Measurements from ENCODE around the gene IPCEF1. TPM values are rescaled to one million over a fixed set of nuclear protein-coding genes. Genes with fewer than 3 reads are reported as not detected.

The IPCEF1 gene
- total RNA-seq, 2 experiments from 2014 or later = 26.2 to 27.3 TPM

DNA sequence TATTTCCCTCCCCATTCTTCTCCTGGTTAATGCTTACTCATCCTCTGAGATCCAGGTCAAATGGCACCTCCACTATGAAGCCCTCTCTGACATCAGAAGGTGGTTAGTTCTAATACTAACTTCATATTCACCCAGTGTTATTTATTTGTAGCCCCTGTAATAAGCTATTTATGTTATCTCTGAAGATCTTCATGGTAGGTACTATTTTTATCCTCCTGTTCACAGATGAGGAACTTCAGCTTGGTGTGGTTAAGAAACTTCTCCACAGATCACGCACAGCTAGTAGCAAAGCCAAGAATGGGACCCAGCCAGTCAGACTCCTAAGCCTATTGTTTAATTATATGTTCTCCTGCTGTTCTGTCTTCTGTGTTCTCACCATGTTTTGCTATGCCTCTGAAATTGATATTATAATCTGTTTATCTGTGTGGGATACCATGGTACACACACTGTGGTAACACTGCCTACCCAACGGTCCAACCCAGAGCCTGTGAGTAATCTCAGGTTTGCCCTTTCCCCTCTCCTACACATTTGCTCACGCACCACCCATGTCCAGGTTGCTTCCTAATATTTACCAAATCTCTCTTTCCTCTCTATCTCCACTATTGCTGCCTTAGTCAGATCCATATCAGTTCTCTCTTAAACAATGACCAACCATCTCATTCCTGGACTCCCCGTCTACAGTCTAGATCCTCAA is 98.4 kb downstream of the IPCEF1 start:
- CTCF ChIA-PET = interaction anchor here (1.0 to 1.9 kb wide), 2 partner anchors 21 to 104 kb away, joined by 4 to 5 read pairs; no protein-coding TSS in a partner anchor
- Mint-ChIP-seq H3K27me3 (no peaks in the 10 kb centered on the region), H3K36me3 (ENCODE audit: low read depth) (peaks cover 18% of the 10 kb centered on the region)

DNA sequence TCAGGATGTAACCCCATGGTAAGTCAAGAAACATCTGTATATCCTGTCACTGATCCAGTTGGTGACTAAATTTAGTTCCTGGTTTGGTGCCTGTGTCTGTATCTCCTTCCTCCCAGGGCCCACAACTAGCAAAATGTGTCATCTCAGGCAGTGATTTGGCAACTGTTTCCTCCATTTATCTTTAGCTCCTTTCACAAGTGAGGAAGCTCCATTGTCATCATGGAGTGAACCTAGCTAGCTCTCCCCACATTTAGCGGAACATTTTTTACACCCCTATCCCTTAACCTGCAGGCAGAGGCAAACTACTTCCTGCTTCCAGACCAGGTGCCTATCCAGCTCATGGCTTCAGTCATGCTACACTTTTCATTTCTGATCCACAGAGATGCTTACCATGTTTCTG is 99.5 kb downstream of the IPCEF1 start:
- Mint-ChIP-seq H3K4me3 (no peak overlapping the region), H3K27ac (no peak overlapping the region), H3K36me3 (ENCODE audit: low read depth) (peaks cover 19% of the 10 kb centered on the region), H3K27me3 (no peaks in the 10 kb centered on the region), H3K4me1 (peaks cover 25% of the 10 kb centered on the region), H3K9me3 (peaks cover 24% of the 10 kb centered on the region)
- DNase-seq = no peak
- CTCF ChIA-PET = interaction anchor here (1.3 kb wide), 1 partner anchor 9 kb away, joined by 4 read pairs; no protein-coding TSS in a partner anchor
- POLR2A ChIA-PET = no interaction called here

More for the DNA sequence above, 98.4 kb downstream of the IPCEF1 start:
- no peak for DNase-seq
- H3K9me3 Mint-ChIP-seq = peaks cover 19% of the 10 kb centered on the region
- POLR2A ChIA-PET = no interaction called here
- H3K27ac Mint-ChIP-seq = no peak overlapping the region
- peaks cover 17% of the 10 kb centered on the region for H3K4me1 Mint-ChIP-seq
- H3K4me3 Mint-ChIP-seq = no peak overlapping the region

DNA sequence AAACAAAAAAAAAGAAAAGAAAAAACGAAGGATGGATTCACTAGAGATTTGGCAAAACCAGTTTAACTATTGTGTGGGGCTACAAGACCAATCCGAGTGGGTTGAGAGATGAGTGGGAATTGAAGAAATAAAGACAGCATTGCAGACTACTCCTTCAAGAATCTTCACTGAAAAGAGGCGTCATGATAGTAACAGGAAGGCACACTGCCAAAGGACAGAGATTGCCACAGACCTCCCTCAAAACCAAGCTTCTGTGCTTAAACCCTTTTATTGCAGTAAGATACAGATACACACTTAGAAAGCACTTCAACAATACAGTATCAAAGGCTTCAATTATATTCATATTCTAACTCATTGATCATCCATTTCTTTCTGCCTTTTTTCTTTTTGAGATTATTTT is 103.9 kb downstream of the IPCEF1 start:
- Mint-ChIP-seq H3K4me1 (peaks cover 57% of the 10 kb centered on the region), H3K9me3 (peaks cover 22% of the 10 kb centered on the region), H3K4me3 (no peak overlapping the region), H3K27ac (peak overlapping the region; percentile 76), H3K36me3 (ENCODE audit: low read depth) (peaks cover 24% of the 10 kb centered on the region), H3K27me3 (no peaks in the 10 kb centered on the region)
- POLR2A ChIA-PET = no interaction called here
- DNase-seq = no peak
- CTCF ChIA-PET = no interaction called here

DNA sequence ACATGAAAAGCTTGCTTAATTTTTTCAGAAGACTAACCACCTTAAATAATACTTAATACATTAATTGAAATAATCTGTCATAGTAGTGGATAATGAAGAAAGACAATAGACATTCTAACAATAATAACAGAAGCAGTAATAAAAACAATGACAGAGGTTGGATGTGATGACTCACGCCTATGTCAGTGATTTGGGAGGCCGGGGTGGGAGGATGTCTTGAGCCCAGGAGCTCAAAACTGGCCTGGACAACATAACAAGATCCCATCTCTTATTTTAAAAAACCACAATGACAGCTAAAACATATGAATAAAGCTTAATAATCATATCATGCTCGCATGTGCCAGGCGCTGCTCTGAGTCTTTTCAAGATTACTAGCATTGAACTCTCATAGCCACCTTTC is 105.5 kb downstream of the IPCEF1 start:
- peaks cover 26% of the 10 kb centered on the region for H3K36me3 Mint-ChIP-seq (ENCODE audit: low read depth)
- DNase-seq = no peak
- H3K27ac Mint-ChIP-seq = peak overlapping the region; percentile 96
- no peak overlapping the region for H3K4me3 Mint-ChIP-seq
- H3K9me3 Mint-ChIP-seq = peaks cover 19% of the 10 kb centered on the region
- no peaks in the 10 kb centered on the region for H3K27me3 Mint-ChIP-seq
- ChIA-PET CTCF (interaction anchor here (1.4 to 1.6 kb wide), 2 partner anchors 9 to 14 kb away, joined by 3 to 4 read pairs; no protein-coding TSS in a partner anchor), POLR2A (no interaction called here)
- peaks cover 60% of the 10 kb centered on the region for H3K4me1 Mint-ChIP-seq

DNA sequence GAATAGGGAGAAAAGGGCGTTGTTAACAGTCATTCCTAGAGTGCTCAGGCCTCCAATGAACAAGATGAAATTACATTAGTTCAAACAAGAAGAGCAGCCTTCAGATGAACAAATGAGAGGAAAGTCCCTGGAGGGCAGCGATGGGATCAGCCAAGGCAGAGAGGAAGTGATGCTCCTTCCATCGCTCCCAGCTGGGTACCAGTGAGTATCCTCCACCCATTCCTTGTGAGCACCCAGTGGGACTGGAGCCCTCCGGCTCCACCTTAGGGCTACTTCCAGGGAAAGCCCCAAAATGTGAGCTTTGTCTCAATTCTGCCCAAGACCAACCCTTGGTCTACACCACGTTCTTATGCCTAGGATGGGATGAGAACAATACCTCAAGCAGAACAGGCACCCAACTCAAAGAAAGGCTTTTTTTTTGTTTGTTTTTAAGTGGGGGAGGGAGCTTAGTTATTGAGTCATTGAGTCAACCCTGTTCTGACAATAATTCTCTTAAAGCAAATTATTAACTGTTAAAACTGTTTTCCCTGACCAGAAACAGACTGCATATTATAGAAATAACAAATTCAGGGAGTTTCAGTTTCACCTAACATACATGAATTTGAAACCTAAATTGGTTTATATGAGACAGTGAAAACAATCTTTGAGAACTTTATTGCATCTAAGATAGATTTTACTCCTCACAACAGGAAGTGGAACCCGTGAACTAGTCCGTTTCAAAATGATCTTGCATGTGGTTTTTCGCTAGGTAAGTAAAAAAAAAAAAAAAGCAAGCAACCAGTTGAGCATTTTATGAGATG is 106.9 kb downstream of the IPCEF1 start:
- H3K4me1 Mint-ChIP-seq = peaks cover 73% of the 10 kb centered on the region
- peak overlapping the region; percentile 96 for H3K27ac Mint-ChIP-seq
- peaks cover 9% of the 10 kb centered on the region for H3K9me3 Mint-ChIP-seq
- peaks cover 30% of the 10 kb centered on the region for H3K36me3 Mint-ChIP-seq (ENCODE audit: low read depth)
- peak; percentile 61 for DNase-seq
- H3K27me3 Mint-ChIP-seq = no peaks in the 10 kb centered on the region
- ChIA-PET CTCF (interaction anchor here (0.6 kb wide), 1 partner anchor 1331 kb away, joined by 3 read pairs; no protein-coding TSS in a partner anchor), POLR2A (interaction anchor here (0.6 kb wide), 1 partner anchor 64 kb away, joined by 13 read pairs; no protein-coding TSS in a partner anchor)
- peak overlapping the region; percentile 60 for H3K4me3 Mint-ChIP-seq

DNA sequence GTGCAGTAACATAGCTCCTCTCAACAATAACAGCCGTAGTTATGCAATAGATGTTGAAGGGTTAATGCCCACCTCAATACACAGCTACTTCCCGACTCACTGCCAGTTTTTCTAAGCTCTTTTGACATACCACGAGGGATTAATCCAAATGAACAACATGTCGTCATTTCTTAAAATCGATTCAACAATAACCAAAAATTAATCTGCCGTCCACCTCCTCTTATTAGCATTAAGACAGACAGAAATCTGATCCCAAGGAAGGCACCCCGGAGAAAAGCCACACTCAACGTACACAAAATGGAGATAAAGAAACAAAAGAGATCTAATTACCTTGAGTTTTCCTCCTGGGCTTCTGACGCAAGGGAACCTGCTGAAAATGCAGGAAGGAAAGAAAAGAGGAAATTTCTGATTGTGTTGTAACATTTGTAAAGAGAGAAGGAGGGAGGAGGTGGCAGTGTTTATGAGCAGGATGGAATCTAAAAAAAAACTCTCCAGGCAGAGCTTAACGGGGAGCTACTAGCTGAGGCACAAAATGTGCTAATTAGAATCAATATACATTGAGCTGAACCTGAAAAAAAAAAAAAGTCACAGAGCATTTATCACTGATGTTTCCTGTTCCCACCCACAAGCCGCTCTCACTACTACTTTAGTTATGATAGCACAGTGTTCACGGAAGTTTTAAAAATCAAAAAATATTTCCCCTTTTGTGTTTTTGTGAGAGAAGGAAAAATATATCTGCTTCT is 109.3 kb downstream of the IPCEF1 start:
- Mint-ChIP-seq H3K4me1 (peaks cover 90% of the 10 kb centered on the region), H3K4me3 (peak overlapping the region; percentile 89), H3K27me3 (no peaks in the 10 kb centered on the region), H3K9me3 (peaks cover 7% of the 10 kb centered on the region), H3K27ac (peak overlapping the region; percentile 92), H3K36me3 (ENCODE audit: low read depth) (peaks cover 48% of the 10 kb centered on the region)
- CTCF ChIA-PET = interaction anchor here (1.3 to 1.8 kb wide), 4 partner anchors 12 to 30 kb away, joined by 3 to 7 read pairs (median 4); no protein-coding TSS in a partner anchor
- POLR2A ChIA-PET = interaction anchor here (0.7 kb wide), 1 partner anchor 80 kb away, joined by 3 read pairs; no protein-coding TSS in a partner anchor
- DNase-seq = peak; percentile 50

DNA sequence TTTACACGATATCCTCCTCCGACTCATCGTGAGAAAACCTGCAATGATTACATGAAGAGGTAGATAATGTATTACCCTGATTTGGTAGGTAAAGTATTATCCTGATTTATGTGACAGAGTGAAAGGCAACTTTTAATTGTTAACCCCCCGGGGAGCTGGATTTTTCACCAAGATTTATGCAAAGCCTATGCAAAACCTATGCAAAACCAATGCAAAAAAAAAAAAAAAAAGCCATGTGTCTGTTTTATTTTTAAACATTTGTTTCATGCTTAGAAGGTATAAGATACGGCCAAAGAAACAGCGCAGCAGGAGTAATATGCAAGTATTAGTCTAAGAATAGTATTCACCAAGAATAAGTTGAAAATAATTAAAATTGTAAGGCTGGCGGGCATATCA is 109.9 kb downstream of the IPCEF1 start:
- H3K27ac Mint-ChIP-seq = peak overlapping the region; percentile 92
- peaks cover 7% of the 10 kb centered on the region for H3K9me3 Mint-ChIP-seq
- peak overlapping the region; percentile 89 for H3K4me3 Mint-ChIP-seq
- H3K36me3 Mint-ChIP-seq (ENCODE audit: low read depth) = peaks cover 48% of the 10 kb centered on the region
- peaks cover 88% of the 10 kb centered on the region for H3K4me1 Mint-ChIP-seq
- CTCF ChIA-PET = interaction anchor here (1.3 to 1.6 kb wide), 2 partner anchors 11 to 26 kb away, joined by 3 read pairs; no protein-coding TSS in a partner anchor
- no peak for DNase-seq
- no peaks in the 10 kb centered on the region for H3K27me3 Mint-ChIP-seq
- POLR2A ChIA-PET = no interaction called here

DNA sequence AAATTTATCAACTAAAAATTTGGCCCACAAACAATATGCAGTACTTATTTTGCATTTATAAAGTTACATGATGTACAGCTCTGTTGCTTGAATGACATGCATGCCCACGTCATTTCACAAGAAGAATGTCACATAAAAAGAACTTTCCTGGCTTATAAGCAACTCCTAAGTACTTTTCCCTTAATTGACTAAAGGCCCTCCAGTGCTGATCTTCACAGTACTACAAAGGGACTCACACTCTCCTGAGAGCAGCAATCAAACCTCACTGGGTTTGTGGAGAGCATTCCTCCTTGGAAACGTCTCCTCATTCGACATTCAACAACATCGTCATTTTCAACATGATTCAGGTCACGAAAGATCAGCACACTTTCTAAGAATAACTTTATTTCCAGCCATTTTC is 111.1 kb downstream of the IPCEF1 start:
- H3K4me1 Mint-ChIP-seq = peaks cover 87% of the 10 kb centered on the region
- peak overlapping the region; percentile 89 for H3K4me3 Mint-ChIP-seq
- H3K27me3 Mint-ChIP-seq = no peaks in the 10 kb centered on the region
- peaks cover 54% of the 10 kb centered on the region for H3K36me3 Mint-ChIP-seq (ENCODE audit: low read depth)
- ChIA-PET POLR2A (interaction anchor here (0.7 kb wide), 1 partner anchor 16 kb away, joined by 3 read pairs; no protein-coding TSS in a partner anchor), CTCF (interaction anchor here (0.8 kb wide), 1 partner anchor 26 kb away, joined by 4 read pairs; no protein-coding TSS in a partner anchor)
- peaks cover 10% of the 10 kb centered on the region for H3K9me3 Mint-ChIP-seq
- H3K27ac Mint-ChIP-seq = peak overlapping the region; percentile 92
- no peak for DNase-seq

DNA sequence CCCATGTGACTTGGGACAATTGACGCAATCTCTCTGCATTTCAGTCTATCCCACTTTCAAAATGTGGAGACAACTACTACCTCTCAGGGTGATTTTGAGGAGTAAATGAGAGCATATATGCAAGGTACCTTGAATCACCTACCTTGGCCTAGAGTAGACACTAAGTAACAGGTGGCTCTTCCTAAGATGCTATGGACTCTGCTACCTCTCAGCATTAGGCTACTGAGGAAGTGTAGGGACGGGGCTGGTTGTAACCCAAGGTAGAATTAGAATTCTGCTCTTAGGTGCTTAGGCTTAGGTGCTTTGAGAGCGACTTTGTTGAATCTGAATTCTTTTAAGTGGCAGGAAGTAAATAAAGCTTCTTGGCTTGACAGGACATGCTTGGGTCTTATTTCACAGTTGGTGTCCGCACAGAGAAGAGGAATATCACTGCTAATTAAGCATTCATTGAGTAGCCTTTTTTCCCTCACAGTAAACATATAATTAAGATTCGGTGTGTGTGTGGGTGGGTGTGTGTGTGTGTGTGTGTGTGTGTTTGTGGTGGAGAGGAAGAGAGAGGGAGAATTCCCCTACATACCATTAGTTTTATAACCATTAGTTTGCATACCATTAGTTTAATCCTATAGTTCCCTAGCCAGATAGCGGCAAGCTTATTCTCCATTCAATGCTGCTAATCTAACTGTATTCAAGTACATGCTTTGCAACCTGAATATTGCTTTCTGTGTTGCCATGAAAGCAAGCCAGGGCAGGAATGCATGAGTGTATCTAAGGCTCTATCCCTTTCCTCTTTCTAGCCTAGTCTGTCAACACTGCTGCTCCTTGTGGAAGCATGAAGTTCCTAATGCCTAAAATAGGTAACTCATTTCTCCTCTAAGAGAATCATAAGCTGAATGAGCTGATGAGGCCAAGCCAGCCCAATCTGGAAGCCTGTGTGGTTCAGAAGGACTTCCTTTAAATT is 112.5 kb downstream of the IPCEF1 start:
- no peak for DNase-seq
- CTCF ChIA-PET = no interaction called here
- Mint-ChIP-seq H3K36me3 (ENCODE audit: low read depth) (peaks cover 57% of the 10 kb centered on the region), H3K27me3 (no peaks in the 10 kb centered on the region), H3K9me3 (peaks cover 10% of the 10 kb centered on the region), H3K4me3 (peak overlapping the region; percentile 89), H3K4me1 (peaks cover 85% of the 10 kb centered on the region), H3K27ac (peak overlapping the region; percentile 77)
- POLR2A ChIA-PET = no interaction called here

DNA sequence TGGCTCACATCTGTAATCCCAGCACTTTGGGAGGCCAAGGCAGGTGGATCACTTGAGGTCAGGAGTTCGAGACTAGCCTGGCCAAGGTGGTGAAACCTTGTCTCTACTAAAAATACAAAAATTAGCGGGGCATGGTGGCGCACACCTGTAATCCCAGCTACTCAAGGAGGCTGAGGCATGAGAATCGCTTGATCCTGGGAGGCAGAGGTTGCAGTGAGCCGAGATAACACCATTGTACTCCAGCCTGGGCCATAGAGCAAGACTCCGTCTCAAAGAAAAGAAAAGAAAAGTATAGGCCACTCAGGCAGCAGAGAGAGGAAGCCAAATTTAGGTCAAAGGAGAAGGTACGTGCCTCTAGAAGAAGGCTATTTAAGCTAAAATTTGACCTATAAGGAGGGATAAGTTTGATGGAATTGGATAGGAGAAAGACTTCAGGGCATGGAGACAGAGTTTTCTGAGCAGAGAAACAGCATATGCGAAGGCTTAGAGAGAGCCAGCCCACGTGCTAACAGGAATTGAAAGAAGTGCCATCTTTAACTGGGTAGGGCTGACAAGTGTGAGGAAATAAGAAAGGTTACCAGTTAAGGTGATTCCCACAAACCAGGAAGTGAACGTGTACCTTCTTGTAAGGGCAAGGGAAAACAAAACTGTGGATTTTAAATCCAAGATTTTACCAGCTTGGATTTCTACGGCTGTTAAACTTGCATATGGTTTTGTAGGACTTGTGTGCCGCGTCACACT is 113.8 kb downstream of the IPCEF1 start:
- Mint-ChIP-seq H3K27ac (peak overlapping the region; percentile 39), H3K27me3 (no peaks in the 10 kb centered on the region), H3K4me3 (no peak overlapping the region), H3K36me3 (ENCODE audit: low read depth) (peaks cover 58% of the 10 kb centered on the region), H3K4me1 (peaks cover 79% of the 10 kb centered on the region), H3K9me3 (peaks cover 10% of the 10 kb centered on the region)
- ChIA-PET POLR2A (no interaction called here), CTCF (interaction anchor here (2.3 kb wide), 1 partner anchor 23 kb away, joined by 8 read pairs; no protein-coding TSS in a partner anchor)
- no peak for DNase-seq

DNA sequence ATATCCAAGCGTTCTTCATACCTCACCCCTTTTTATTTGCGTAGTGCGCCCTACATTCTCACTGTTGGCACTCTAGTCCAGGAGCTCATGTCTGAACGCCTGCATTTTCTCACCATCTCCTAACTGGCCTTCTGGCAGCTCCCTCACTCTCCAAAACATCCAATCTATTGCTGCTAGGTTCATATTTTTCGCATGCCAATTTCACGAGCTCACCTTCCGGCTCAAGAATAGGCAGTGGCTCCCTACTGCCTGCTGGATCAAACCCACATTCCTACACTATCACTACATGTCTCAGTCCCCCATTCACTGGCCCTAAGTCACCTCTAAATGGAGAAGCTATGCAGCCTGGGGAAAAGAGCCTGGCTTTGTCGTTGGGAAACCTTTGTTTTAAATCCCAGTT is 115.0 kb downstream of the IPCEF1 start:
- peaks cover 57% of the 10 kb centered on the region for H3K36me3 Mint-ChIP-seq (ENCODE audit: low read depth)
- no peak overlapping the region for H3K4me3 Mint-ChIP-seq
- peaks cover 76% of the 10 kb centered on the region for H3K4me1 Mint-ChIP-seq
- no peak overlapping the region for H3K27ac Mint-ChIP-seq
- ChIA-PET POLR2A (no interaction called here), CTCF (interaction anchor here (0.6 to 2.3 kb wide), 4 partner anchors 9 to 391 kb away, joined by 3 to 8 read pairs (median 6); no protein-coding TSS in a partner anchor)
- no peak for DNase-seq
- peaks cover 10% of the 10 kb centered on the region for H3K9me3 Mint-ChIP-seq
- H3K27me3 Mint-ChIP-seq = no peaks in the 10 kb centered on the region

Measured in activated CD4-positive, alpha-beta T cell treated with anti-CD3 and anti-CD28 coated beads, Interleukin-2, amount 10 ng/mL, durations not matched to agents 7 days and 5 days (primary cell).